Measurements from ENCODE around the gene POR.
"Not testable (repeated sequence)": the region's sequence is repeated elsewhere in the genome, so short reads cannot be mapped to it uniquely, and the experiment has no call there.

Gene POR

GRCh38 chr7:76029682-76030081 is 114.7 kb downstream of the POR start:
- not testable (repeated sequence) for DNase-seq

DNA sequence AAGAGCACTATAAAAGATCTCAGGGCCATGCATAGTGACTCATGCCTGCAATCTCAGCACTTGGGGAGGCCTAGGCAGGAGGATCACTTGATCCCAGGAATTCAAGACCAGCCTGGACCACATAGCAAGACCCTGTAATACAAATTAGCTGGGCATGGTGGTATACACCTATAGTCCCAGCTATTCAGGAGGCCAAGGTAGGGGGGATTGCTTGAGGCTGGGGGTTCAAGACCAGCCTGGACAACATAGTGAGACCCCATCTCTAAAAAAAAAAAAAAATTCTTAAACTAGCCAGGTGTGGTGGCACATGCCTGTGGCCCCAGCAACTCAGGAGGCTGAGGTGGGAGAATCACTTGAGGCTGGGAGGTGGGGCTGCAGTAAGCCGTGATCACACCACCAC is 117.0 kb downstream of the POR start:
- no peak for DNase-seq
